SK-N-MC (cell line): ENCODE measurements around the gene TANGO2.

Source experiments
- EZH2 ChIP-seq: fragments of 200-600 bp; sonication (generic); IDR thresholded peaks from one replicate; pipeline ENCODE4 v1.6.1; 2017; ENCODE audit warnings: antibody characterized with exemption
- POLR2AphosphoS5 ChIP-seq: IDR thresholded peaks from 2 replicates; pipeline ENCODE4 v1.6.1; 2012; ENCODE audit warnings: mild to moderate bottlenecking, low read depth, low read length, borderline replicate concordance

GRCh38 chr22:20009582-20010306 lies 11.2 kb upstream of the TANGO2 start:
- TF ChIP-seq EZH2 (no peak), POLR2AphosphoS5 (no peak)
